ENCODE data around the gene TMEM72. TPM values are rescaled to one million over a fixed set of nuclear protein-coding genes. Genes with fewer than 3 reads are reported as not detected.

The TMEM72 gene
- total RNA-seq, 4 donors from 2014 or later = 0.35 TPM; not detected in 3

DNA sequence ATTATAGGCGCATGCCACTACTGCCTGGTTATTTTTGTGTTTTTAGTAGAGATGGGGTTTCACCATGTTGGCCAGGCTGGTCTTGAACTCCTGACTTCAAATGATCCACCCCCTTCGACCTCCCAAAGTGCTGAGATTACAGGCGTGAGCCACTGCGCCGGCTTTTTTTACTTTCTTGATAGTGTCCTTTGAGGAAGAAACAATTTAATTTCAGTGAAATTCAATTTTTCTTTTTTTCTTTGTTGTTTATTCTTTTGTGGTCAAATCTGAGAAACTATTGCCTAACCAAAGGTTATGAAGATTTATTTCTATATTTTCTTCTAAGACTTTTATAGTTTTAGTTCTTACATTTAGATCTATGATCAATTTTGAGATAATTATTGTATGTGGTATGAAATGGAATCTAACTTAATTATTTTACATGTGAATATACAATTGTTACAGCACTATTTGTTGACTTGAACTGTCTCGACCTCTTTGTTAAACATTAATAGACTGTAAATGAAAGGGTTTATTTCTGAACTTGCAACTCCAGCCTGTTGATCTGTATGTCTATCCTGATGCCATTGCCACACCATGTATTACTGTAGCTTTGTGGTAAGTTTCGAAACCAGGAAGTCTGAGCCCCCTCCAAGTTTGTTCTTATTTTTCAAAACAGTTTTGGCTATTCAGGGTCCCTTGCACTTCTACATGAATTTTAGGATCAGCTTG is 28.7 kb downstream of the TMEM72 start:
- Histone ChIP-seq H3K4me1 (peaks cover 0 to 19% (median 9%) of the 10 kb centered on the region in 3 donors), H3K4me3 (no peak overlapping the region), H3K9me3 (peaks cover 0 to 10% (median 0%) of the 10 kb centered on the region in 3 donors), H3K36me3 (no peaks in the 10 kb centered on the region), H3K27ac (no peak overlapping the region), H3K27me3 (no peaks in the 10 kb centered on the region)
- ATAC-seq = no peak
- TF ChIP-seq, protein P1, sequence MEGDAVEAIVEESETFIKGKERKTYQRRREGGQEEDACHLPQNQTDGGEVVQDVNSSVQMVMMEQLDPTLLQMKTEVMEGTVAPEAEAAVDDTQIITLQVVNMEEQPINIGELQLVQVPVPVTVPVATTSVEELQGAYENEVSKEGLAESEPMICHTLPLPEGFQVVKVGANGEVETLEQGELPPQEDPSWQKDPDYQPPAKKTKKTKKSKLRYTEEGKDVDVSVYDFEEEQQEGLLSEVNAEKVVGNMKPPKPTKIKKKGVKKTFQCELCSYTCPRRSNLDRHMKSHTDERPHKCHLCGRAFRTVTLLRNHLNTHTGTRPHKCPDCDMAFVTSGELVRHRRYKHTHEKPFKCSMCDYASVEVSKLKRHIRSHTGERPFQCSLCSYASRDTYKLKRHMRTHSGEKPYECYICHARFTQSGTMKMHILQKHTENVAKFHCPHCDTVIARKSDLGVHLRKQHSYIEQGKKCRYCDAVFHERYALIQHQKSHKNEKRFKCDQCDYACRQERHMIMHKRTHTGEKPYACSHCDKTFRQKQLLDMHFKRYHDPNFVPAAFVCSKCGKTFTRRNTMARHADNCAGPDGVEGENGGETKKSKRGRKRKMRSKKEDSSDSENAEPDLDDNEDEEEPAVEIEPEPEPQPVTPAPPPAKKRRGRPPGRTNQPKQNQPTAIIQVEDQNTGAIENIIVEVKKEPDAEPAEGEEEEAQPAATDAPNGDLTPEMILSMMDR (IDR thresholded peaks at IDR 0.05) = no peak
- TF ChIP-seq EP300 (IDR thresholded peaks at IDR 0.05) = no peak
- no peak for TF ChIP-seq POLR2AphosphoS5 (IDR thresholded peaks at IDR 0.05)
- no peak for TF ChIP-seq POLR2A (IDR thresholded peaks at IDR 0.05)
- 50 to 87% methylated on average over 1 to 7 of the region's 7 CpGs for WGBS, 2 donors (ENCODE audit: low coverage in 1 of 2)

DNA sequence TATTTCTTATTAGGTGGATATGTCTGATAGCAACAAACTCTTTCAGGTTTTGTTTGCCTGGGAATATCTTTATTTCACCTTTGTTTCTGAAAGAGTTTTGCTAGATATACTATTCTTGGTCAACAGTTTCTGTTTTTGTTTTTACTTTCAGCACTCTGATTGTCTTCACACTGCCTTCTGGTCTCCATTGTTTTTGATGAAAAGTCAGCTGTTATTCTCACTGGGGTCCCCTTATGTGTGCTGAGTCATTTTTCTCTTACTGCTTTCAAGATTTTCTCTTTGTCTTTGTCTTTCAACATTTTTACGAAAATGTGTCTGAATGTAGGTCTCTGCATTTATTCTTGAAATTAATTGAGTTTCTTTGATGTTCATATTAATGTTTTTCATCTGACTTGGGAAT is 33.2 kb downstream of the TMEM72 start:
- peaks cover 0 to 10% (median 0%) of the 10 kb centered on the region in 3 donors for H3K9me3 ChIP-seq
- no peak for TF ChIP-seq POLR2A (IDR thresholded peaks at IDR 0.05)
- TF ChIP-seq EP300 (IDR thresholded peaks at IDR 0.05) = no peak
- TF ChIP-seq, protein P1 (IDR thresholded peaks at IDR 0.05) = no peak
- no peak for TF ChIP-seq POLR2AphosphoS5 (IDR thresholded peaks at IDR 0.05)
- H3K4me1 ChIP-seq = peaks cover 0 to 2% (median 0%) of the 10 kb centered on the region in 3 donors
- H3K4me3 ChIP-seq = no peak overlapping the region
- WGBS, 2 donors (ENCODE audit: low coverage in 1 of 2) = 43% methylated on average over 1 of the region's 1 CpG; no CpG with 5 or more reads in 1 of the 2 donors
- ATAC-seq = no peak
- no peaks in the 10 kb centered on the region for H3K27me3 ChIP-seq
- H3K36me3 ChIP-seq = no peaks in the 10 kb centered on the region
- no peak overlapping the region for H3K27ac ChIP-seq

DNA sequence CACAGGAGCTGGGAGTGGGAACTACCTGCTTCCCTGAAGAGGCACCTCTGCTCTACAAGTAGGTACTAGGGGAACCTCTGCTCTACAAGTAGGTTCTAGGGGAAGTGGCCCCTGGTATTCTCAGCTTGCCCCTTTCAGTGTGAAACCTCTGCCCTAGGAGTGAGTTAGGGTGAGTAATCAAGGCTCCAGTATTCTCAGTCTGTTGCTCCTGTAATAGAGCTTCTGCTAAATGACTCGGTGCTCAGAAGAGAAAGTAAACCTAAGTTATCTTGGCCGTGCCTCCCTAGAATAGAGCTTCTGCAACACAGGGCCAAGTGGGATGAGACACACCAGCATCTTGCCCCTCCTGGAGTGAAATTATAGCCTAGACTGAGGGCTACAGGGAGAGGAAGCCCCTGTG is 35.1 kb downstream of the TMEM72 start:
- TF ChIP-seq POLR2A (IDR thresholded peaks at IDR 0.05) (no peak), EP300 (IDR thresholded peaks at IDR 0.05) (no peak), POLR2AphosphoS5 (IDR thresholded peaks at IDR 0.05) (no peak)
- TF ChIP-seq, protein P1 (IDR thresholded peaks at IDR 0.05) = no peak
- Histone ChIP-seq H3K4me1 (peaks cover 0 to 14% (median 0%) of the 10 kb centered on the region in 3 donors), H3K9me3 (peaks cover 0 to 10% (median 0%) of the 10 kb centered on the region in 3 donors), H3K36me3 (no peaks in the 10 kb centered on the region), H3K27ac (peak overlapping the region in 1 of 4 donors; percentile 28), H3K27me3 (no peaks in the 10 kb centered on the region), H3K4me3 (no peak overlapping the region)
- WGBS, 2 donors (ENCODE audit: low coverage in 1 of 2) = 27% methylated on average over 2 of the region's 2 CpGs; no CpG with 5 or more reads in 1 of the 2 donors
- no peak for ATAC-seq

DNA sequence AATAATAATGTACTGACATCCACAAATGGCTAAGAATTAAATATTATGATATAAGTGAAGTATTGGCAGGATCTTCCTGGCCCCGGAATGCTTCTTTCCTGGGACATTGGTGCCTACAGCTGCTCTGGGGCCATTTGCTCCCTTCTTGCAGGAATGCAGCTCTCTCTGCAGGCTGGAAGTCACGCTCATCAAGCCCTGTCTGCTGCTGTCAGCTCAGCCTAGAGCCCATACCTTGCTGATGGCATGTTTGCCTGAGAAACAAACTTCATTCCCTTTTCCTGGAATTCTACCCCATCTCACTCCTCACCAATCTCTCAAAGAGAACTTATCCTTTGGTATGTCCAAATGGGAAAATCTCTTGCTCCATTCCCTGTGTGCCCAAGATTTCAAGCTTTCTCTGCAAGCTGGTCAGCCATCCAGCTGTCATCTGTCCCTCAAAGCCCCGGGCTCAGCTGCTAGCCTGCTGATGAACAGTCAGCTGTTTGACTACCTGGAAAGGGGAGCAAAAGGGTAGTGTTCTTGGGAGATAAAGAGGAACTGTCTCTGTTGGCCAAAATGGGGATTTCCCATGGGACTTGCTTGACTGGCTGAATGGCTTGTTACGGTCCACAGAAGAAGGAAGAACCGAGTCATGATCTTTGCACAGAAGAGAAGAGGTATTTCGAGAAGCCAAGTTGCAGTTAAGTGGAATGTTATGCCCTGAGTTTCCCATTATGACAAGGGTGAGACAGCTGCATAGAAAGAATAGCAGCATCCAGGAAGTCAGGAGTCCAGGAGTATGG is 36.4 kb downstream of the TMEM72 start:
- no peak for ATAC-seq
- no peaks in the 10 kb centered on the region for H3K27me3 ChIP-seq

More for the DNA sequence above, 36.4 kb downstream of the TMEM72 start:
- Histone ChIP-seq H3K36me3 (peaks cover 0 to under 1% of the 10 kb centered on the region in 2 donors), H3K9me3 (peaks cover 0 to 10% (median 0%) of the 10 kb centered on the region in 3 donors), H3K27ac (no peak overlapping the region), H3K4me3 (no peak overlapping the region), H3K4me1 (peaks cover 0 to 14% (median 0%) of the 10 kb centered on the region in 3 donors)
- 73 to 83% methylated on average over 5 of the region's 6 CpGs for WGBS, 2 donors (ENCODE audit: low coverage in 1 of 2)
- TF ChIP-seq, protein P1 (IDR thresholded peaks at IDR 0.05) = no peak
- TF ChIP-seq EP300 (IDR thresholded peaks at IDR 0.05) = no peak
- TF ChIP-seq POLR2AphosphoS5 (IDR thresholded peaks at IDR 0.05) = no peak
